Parathyroid adenoma (tissue), 2 donors: Measurements from ENCODE around the gene MFSD12.

Experiments
- H2AFZ ChIP-seq: fragments of 300-600 bp; sonication (generic); one replicate; pipeline ENCODE4 v1.7.0; 2017; ENCODE audit warnings: antibody characterized with exemption, mild to moderate bottlenecking
- H3K27ac ChIP-seq: fragments of 300-600 bp; sonication (generic); one replicate; pipeline ENCODE4 v1.7.0; 2017
- H3K27me3 ChIP-seq: fragments of 300-600 bp; sonication (generic); one replicate; pipeline ENCODE4 v1.7.0; 2017; ENCODE audit warnings: low read length; ENCODE audit not compliant: control insufficient read depth, insufficient read depth
- H3K36me3 ChIP-seq: fragments of 300-600 bp; sonication (generic); one replicate; pipeline ENCODE4 v1.7.0; 2017; ENCODE audit warnings: low read length; ENCODE audit not compliant: control insufficient read depth, insufficient read depth
- H3K4me1 ChIP-seq: fragments of 300-600 bp; sonication (generic); one replicate; pipeline ENCODE4 v1.7.0; 2017; ENCODE audit warnings: control low read depth
- H3K4me2 ChIP-seq: fragments of 300-600 bp; sonication (generic); one replicate; pipeline ENCODE4 v1.7.0; 2017; ENCODE audit warnings: low read length
- H3K4me3 ChIP-seq: fragments of 300-600 bp; sonication (generic); one replicate; pipeline ENCODE4 v1.7.0; 2017; ENCODE audit warnings: low read depth, low read length
- H3K79me2 ChIP-seq: fragments of 300-600 bp; sonication (generic); one replicate; pipeline ENCODE4 v1.7.0; 2017; ENCODE audit warnings: control low read depth
- H3K9ac ChIP-seq: fragments of 300-600 bp; sonication (generic); one replicate; pipeline ENCODE4 v1.7.0; 2017; ENCODE audit warnings: mild to moderate bottlenecking
- H3K9me3 ChIP-seq: fragments of 300-600 bp; sonication (generic); one replicate; pipeline ENCODE4 v1.7.0; 2017; ENCODE audit warnings: low read length; ENCODE audit not compliant: control insufficient read depth
- TF ChIP-seq, protein P1 (sequence below): fragments of 300-600 bp; sonication (generic); IDR thresholded peaks from one replicate; pipeline ENCODE4 v1.7.0; 2017; ENCODE audit warnings: antibody characterized with exemption, mild to moderate bottlenecking
- donor health status: primary hyperparathyroidism.

The MFSD12 gene

GRCh38 chr19:3535563-3535965 lies 21.8 kb downstream of the MFSD12 start:
- Histone ChIP-seq H3K4me2 (no peak overlapping the region), H3K27ac (no peak overlapping the region), H3K9ac (no peak overlapping the region), H3K36me3 (no peaks in the 10 kb centered on the region), H3K27me3 (no peaks in the 10 kb centered on the region), H2AFZ (no peak overlapping the region), H3K79me2 (no peaks in the 10 kb centered on the region), H3K4me3 (no peak overlapping the region), H3K4me1 (no peaks in the 10 kb centered on the region), H3K9me3 (no peaks in the 10 kb centered on the region)
- TF ChIP-seq, protein P1, sequence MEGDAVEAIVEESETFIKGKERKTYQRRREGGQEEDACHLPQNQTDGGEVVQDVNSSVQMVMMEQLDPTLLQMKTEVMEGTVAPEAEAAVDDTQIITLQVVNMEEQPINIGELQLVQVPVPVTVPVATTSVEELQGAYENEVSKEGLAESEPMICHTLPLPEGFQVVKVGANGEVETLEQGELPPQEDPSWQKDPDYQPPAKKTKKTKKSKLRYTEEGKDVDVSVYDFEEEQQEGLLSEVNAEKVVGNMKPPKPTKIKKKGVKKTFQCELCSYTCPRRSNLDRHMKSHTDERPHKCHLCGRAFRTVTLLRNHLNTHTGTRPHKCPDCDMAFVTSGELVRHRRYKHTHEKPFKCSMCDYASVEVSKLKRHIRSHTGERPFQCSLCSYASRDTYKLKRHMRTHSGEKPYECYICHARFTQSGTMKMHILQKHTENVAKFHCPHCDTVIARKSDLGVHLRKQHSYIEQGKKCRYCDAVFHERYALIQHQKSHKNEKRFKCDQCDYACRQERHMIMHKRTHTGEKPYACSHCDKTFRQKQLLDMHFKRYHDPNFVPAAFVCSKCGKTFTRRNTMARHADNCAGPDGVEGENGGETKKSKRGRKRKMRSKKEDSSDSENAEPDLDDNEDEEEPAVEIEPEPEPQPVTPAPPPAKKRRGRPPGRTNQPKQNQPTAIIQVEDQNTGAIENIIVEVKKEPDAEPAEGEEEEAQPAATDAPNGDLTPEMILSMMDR = no peak

DNA sequence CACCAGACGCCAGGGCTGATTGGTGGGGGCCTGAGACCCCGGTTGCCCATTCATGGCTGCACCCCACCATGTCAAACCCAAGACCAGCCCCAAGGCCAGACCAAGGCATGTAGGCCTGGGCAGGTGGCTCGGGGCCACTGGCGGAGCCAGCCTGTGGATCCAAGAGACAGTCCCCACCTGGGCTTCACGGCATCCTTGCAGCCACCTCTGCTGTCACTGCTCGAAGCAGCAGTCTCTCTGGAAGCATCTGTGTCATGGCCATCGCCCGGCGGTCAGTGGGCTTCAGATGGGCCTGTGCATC lies 22.2 kb downstream of the MFSD12 start:
- Histone ChIP-seq H3K4me1 (no peaks in the 10 kb centered on the region), H3K36me3 (no peaks in the 10 kb centered on the region), H3K79me2 (no peaks in the 10 kb centered on the region), H3K9ac (no peak overlapping the region), H3K27me3 (no peaks in the 10 kb centered on the region), H3K4me3 (no peak overlapping the region), H3K9me3 (no peaks in the 10 kb centered on the region), H3K4me2 (no peak overlapping the region), H3K27ac (no peak overlapping the region), H2AFZ (no peak overlapping the region)
- TF ChIP-seq, protein P1 = no peak

- no peak overlapping the region for H2AFZ ChIP-seq
- H3K4me1 ChIP-seq = no peaks in the 10 kb centered on the region
- no peak overlapping the region for H3K4me3 ChIP-seq
- no peaks in the 10 kb centered on the region for H3K9me3 ChIP-seq
- H3K27me3 ChIP-seq = no peaks in the 10 kb centered on the region
- no peaks in the 10 kb centered on the region for H3K79me2 ChIP-seq
- H3K27ac ChIP-seq = no peak overlapping the region
- no peaks in the 10 kb centered on the region for H3K36me3 ChIP-seq
- H3K9ac ChIP-seq = no peak overlapping the region
- TF ChIP-seq, protein P1 = no peak
- H3K4me2 ChIP-seq = no peak overlapping the region
Observed at GRCh38 chr19:3534375-3535234, 22.8 kb downstream of the MFSD12 start.

GRCh38 chr19:3533563-3534216 lies 23.7 kb downstream of the MFSD12 start:
- Histone ChIP-seq H3K9me3 (no peaks in the 10 kb centered on the region), H2AFZ (no peak overlapping the region), H3K79me2 (no peaks in the 10 kb centered on the region), H3K27ac (no peak overlapping the region), H3K9ac (no peak overlapping the region), H3K4me2 (no peak overlapping the region), H3K4me1 (no peaks in the 10 kb centered on the region), H3K36me3 (no peaks in the 10 kb centered on the region), H3K27me3 (no peaks in the 10 kb centered on the region), H3K4me3 (no peak overlapping the region)
- TF ChIP-seq, protein P1 = no peak
